Measurements from ENCODE around the gene ST8SIA6.

DNA sequence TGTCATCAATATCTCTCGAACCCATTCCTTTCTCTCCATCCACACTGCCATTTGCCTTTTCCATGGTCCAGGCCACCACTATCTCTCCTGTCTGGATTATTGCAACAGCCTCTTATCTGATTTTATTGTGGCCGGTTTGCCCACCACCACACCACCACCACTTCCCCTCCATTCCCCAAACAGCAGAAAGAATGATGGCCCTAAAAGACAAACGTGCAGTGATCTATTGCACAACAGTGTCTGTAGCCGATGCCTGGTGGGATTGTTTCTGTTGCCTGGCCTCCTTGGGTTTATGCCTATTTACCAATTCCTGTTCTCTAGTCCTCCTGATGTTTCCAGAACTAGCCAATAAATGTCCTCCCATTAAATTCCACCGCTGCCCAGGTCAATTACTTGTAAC lies 10.2 kb upstream of the ST8SIA6 start:
- TF ChIP-seq, protein P1, sequence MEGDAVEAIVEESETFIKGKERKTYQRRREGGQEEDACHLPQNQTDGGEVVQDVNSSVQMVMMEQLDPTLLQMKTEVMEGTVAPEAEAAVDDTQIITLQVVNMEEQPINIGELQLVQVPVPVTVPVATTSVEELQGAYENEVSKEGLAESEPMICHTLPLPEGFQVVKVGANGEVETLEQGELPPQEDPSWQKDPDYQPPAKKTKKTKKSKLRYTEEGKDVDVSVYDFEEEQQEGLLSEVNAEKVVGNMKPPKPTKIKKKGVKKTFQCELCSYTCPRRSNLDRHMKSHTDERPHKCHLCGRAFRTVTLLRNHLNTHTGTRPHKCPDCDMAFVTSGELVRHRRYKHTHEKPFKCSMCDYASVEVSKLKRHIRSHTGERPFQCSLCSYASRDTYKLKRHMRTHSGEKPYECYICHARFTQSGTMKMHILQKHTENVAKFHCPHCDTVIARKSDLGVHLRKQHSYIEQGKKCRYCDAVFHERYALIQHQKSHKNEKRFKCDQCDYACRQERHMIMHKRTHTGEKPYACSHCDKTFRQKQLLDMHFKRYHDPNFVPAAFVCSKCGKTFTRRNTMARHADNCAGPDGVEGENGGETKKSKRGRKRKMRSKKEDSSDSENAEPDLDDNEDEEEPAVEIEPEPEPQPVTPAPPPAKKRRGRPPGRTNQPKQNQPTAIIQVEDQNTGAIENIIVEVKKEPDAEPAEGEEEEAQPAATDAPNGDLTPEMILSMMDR (IDR thresholded peaks at IDR 0.05; ENCODE audit: low read depth, low read length), result no peak
- no peak for TF ChIP-seq EZH2phosphoT487 (IDR thresholded peaks at IDR 0.05; ENCODE audit: low read depth)
